Aorta (tissue), 5 donors: ENCODE results near the gene BMERB1. TPM values are rescaled to one million over a fixed set of nuclear protein-coding genes. Genes with fewer than 3 reads are reported as not detected.
"Not testable (repeated sequence)": the region's sequence is repeated elsewhere in the genome, so short reads cannot be mapped to it uniquely, and the experiment has no call there.

ENCODE experiments used
- ATAC-seq: fragments of 200-7000 bp; cut with Tn5 transposase; one replicate; pipeline ENCODE4 v1.9.1; 2022; ENCODE audit warnings: moderate library complexity; ENCODE audit not compliant: low FRiP score
- DNase-seq, 2 donors: peaks; one replicate each; pipeline ENCODE4 v3.0.0-alpha.2; 2020
- H3K27ac ChIP-seq, 2 donors: one replicate each; pipeline ENCODE4 v1.5.1; 2013; ENCODE audit warnings: low read length in 2 of 2, mild to moderate bottlenecking in 2 of 2, moderate library complexity in 2 of 2, control low read depth in 1 of 2, inconsistent platforms in 1 of 2, low read depth in 1 of 2
- H3K27me3 ChIP-seq, 2 donors: one replicate each; pipeline ENCODE4 v1.6.1; 2013; ENCODE audit warnings: control low read depth in 1 of 2, low read length in 1 of 2, mild to moderate bottlenecking in 1 of 2, moderate library complexity in 1 of 2; ENCODE audit not compliant: insufficient read depth in 2 of 2, control insufficient read depth in 1 of 2
- H3K36me3 ChIP-seq, 2 donors: one replicate each; pipeline ENCODE4 v1.6.1; 2013; ENCODE audit warnings: control low read depth in 1 of 2, low read length in 1 of 2, mild to moderate bottlenecking in 1 of 2; ENCODE audit not compliant: insufficient read depth in 2 of 2, control insufficient read depth in 1 of 2
- H3K4me1 ChIP-seq, 2 donors: one replicate each; pipeline ENCODE4 v1.6.1; 2013; ENCODE audit warnings: low read length in 2 of 2, control low read depth in 1 of 2, mild to moderate bottlenecking in 1 of 2, moderate library complexity in 1 of 2; ENCODE audit not compliant: insufficient read depth in 2 of 2, control insufficient read depth in 1 of 2
- H3K4me3 ChIP-seq, 2 donors: one replicate each; pipeline ENCODE4 v1.5.1; 2013; ENCODE audit warnings: low read length in 2 of 2, control low read depth in 1 of 2, mild to moderate bottlenecking in 1 of 2
- H3K9me3 ChIP-seq: one replicate; pipeline ENCODE4 v1.6.1; 2013; ENCODE audit warnings: mild to moderate bottlenecking, low read length; ENCODE audit not compliant: control insufficient read depth
- WGBS, 2 donors: extraction: QIAGEN DNeasy Blood & Tissue Kit; methylation state at CpG; one replicate each; pipeline ENCODE4 v1.1.7; 2013; 5-methylcytosine and 5-hydroxymethylcytosine counted together
- intact Hi-C, 2 donors: fragments of 100-400 bp; cut with DNase I; formaldehyde crosslinking; loops; one replicate each; pipeline versions ENCODE4 v1.14.2 to v1.15.0; 2022
- polyA plus RNA-seq, 2 donors: library from polyadenylated mRNA; stranded (reverse); fragments of 200-250 nt; gene quantifications; one replicate each; pipeline ENCODE4 v1.2.3, GENCODE V29; 2013
- total RNA-seq, 2 donors: library from RNA; stranded (reverse); fragmentation: NEBNext Ultra II Directional; extraction: Animal tissue kit (Norgen Biotek cat#: 25700); gene quantifications; one replicate each; pipeline ENCODE4 v1.2.1, GENCODE V29; 2021
- donor health status: healthy with polysubstance abuse.
- donor health status: Bipolar disorder and iron deficiency.
- donor health status: DM: no; HTN: no; CAD: no.
- donor health status: DM: no; HTN: no; CAD: no.
- donor health status: DM: yes; HTN: yes; CAD: no.

BMERB1 gene
- total and polyA plus RNA-seq, 4 donors: 52.2 to 76.7 (median 71.1) TPM

GRCh38 chr16:15552507-15552906 is 118.1 kb downstream of the BMERB1 start:
- DNase-seq: no peak
- no peaks in the 10 kb centered on the region for H3K9me3 ChIP-seq
- WGBS, 2 donors: 93% methylated on average over 6 of the region's 6 CpGs
- H3K4me3 ChIP-seq: no peak overlapping the region
- no peak for ATAC-seq
- intact Hi-C loops: loop anchor here in 1 of 2 donors (5.0 kb wide), 1 partner anchor 125 kb away; no protein-coding TSS in a partner anchor
- H3K27me3 ChIP-seq: no peaks in the 10 kb centered on the region
- no peaks in the 10 kb centered on the region for H3K4me1 ChIP-seq
- no peak overlapping the region for H3K27ac ChIP-seq
- no peaks in the 10 kb centered on the region for H3K36me3 ChIP-seq

- DNase-seq: no peak
- WGBS, 2 donors: 68 to 71% methylated on average over 10 of the region's 10 CpGs
- ATAC-seq: no peak
- Histone ChIP-seq H3K4me1 (no peaks in the 10 kb centered on the region), H3K36me3 (no peaks in the 10 kb centered on the region), H3K4me3 (no peak overlapping the region), H3K27me3 (no peaks in the 10 kb centered on the region), H3K9me3 (no peaks in the 10 kb centered on the region), H3K27ac (no peak overlapping the region)
- intact Hi-C loops: loop anchor here in 1 of 2 donors (5.0 kb wide), 1 partner anchor 126 kb away; no protein-coding TSS in a partner anchor
These were observed 119.1 kb downstream of the BMERB1 start for GRCh38 chr16:15553313-15554088.

GRCh38 chr16:15556130-15556529 is 121.7 kb downstream of the BMERB1 start:
- ATAC-seq: no peak
- Histone ChIP-seq H3K27me3 (no peaks in the 10 kb centered on the region), H3K4me1 (no peaks in the 10 kb centered on the region), H3K9me3 (no peaks in the 10 kb centered on the region), H3K36me3 (no peaks in the 10 kb centered on the region), H3K4me3 (no peak overlapping the region), H3K27ac (no peak overlapping the region)
- intact Hi-C loops: no loop called here
- DNase-seq: no peak
- WGBS, 2 donors: 94 to 98% methylated on average over 5 of the region's 5 CpGs

GRCh38 chr16:15557258-15557657 is 122.9 kb downstream of the BMERB1 start:
- H3K27ac ChIP-seq: no peak overlapping the region
- no peak overlapping the region for H3K4me3 ChIP-seq
- no peaks in the 10 kb centered on the region for H3K36me3 ChIP-seq
- ATAC-seq: no peak
- H3K27me3 ChIP-seq: no peaks in the 10 kb centered on the region
- 86 to 88% methylated on average over 6 of the region's 6 CpGs for WGBS, 2 donors
- no peaks in the 10 kb centered on the region for H3K4me1 ChIP-seq
- H3K9me3 ChIP-seq: no peaks in the 10 kb centered on the region
- DNase-seq: no peak
- intact Hi-C loops: no loop called here

GRCh38 chr16:15559176-15559575 is 124.8 kb downstream of the BMERB1 start:
- 96% methylated on average over 4 of the region's 4 CpGs for WGBS, 2 donors
- Histone ChIP-seq H3K4me3 (no peak overlapping the region), H3K27ac (no peak overlapping the region), H3K27me3 (no peaks in the 10 kb centered on the region), H3K36me3 (no peaks in the 10 kb centered on the region), H3K4me1 (no peaks in the 10 kb centered on the region), H3K9me3 (no peaks in the 10 kb centered on the region)
- ATAC-seq (no peak), DNase-seq (no peak)
- intact Hi-C loops: no loop called here

GRCh38 chr16:15564604-15565339 is 130.4 kb downstream of the BMERB1 start:
- no peaks in the 10 kb centered on the region for H3K4me1 ChIP-seq
- no peaks in the 10 kb centered on the region for H3K27me3 ChIP-seq
- no peak overlapping the region for H3K4me3 ChIP-seq
- WGBS, 2 donors: 79 to 83% methylated on average over 7 of the region's 7 CpGs
- intact Hi-C loops: no loop called here
- no peaks in the 10 kb centered on the region for H3K36me3 ChIP-seq
- H3K27ac ChIP-seq: no peak overlapping the region
- no peaks in the 10 kb centered on the region for H3K9me3 ChIP-seq
- DNase-seq: no peak
- no peak for ATAC-seq

- Histone ChIP-seq H3K9me3 (no peaks in the 10 kb centered on the region), H3K36me3 (no peaks in the 10 kb centered on the region), H3K4me1 (no peaks in the 10 kb centered on the region), H3K27me3 (no peaks in the 10 kb centered on the region), H3K27ac (no peak overlapping the region), H3K4me3 (no peak overlapping the region)
- no peak for ATAC-seq
- intact Hi-C loops: no loop called here
- no peak for DNase-seq
- WGBS, 2 donors: 94 to 96% methylated on average over 2 of the region's 2 CpGs
These were observed 131.7 kb downstream of the BMERB1 start for GRCh38 chr16:15566095-15566494.

GRCh38 chr16:15567823-15568222 is 133.4 kb downstream of the BMERB1 start:
- no peaks in the 10 kb centered on the region for H3K9me3 ChIP-seq
- no peaks in the 10 kb centered on the region for H3K4me1 ChIP-seq
- no peaks in the 10 kb centered on the region for H3K36me3 ChIP-seq
- H3K27ac ChIP-seq: no peak overlapping the region
- ATAC-seq: no peak
- H3K27me3 ChIP-seq: no peaks in the 10 kb centered on the region
- intact Hi-C loops: no loop called here
- 98 to 99% methylated on average over 5 of the region's 5 CpGs for WGBS, 2 donors
- H3K4me3 ChIP-seq: no peak overlapping the region
- DNase-seq: no peak

- H3K36me3 ChIP-seq, H3K4me3 ChIP-seq, H3K9me3 ChIP-seq, DNase-seq, H3K27me3 ChIP-seq, H3K27ac ChIP-seq, intact Hi-C loops, H3K4me1 ChIP-seq, ATAC-seq: not testable (repeated sequence)
- 88 to 94% methylated on average over 4 of the region's 4 CpGs for WGBS, 2 donors
These were observed 136.3 kb downstream of the BMERB1 start for GRCh38 chr16:15570666-15571065.
